Measurements from ENCODE around the gene EXOC4. TPM values are rescaled to one million over a fixed set of nuclear protein-coding genes. Genes with fewer than 3 reads are reported as not detected.

Gene EXOC4
- total and polyA plus RNA-seq, 2 of the 13 experiments (the other 11 are each of a cell fraction or from before 2014, with no cell fraction given), result 22.5 to 39.0 TPM

DNA sequence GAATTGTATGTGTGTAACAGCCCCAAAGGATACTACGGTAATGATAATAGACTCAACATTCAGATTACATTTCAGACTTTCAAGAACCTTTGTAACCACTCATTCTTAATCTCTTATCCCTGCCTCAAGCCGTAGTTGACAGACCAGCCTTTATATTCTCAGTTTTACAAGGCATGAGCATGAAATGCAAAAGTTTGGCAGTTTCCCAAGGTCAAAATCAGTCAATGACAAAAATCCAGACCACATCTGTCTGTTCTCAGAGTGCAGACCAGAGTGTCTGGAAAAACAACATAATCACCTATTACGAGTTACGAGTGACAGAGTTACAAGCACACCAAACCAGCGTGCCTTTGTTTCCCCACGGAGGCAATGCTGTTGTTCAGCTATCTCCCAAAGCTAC lies 695.7 kb downstream of the EXOC4 start:
- DNase-seq (ENCODE audit: low spot score) (no peak), ATAC-seq (no peak), FAIRE-seq (no peak)
- 97% methylated on average over 6 of the region's 6 CpGs for WGBS (ENCODE audit: low lambda C conversion rate)
- H3K4me2 ChIP-seq (ENCODE audit: low read depth, low read length), result no peak overlapping the region
- no peaks in the 10 kb centered on the region for H4K20me1 ChIP-seq (ENCODE audit: insufficient read depth, low read length)
- no TSS peak for BruUV-seq (replicated peaks)
- no peaks in the 10 kb centered on the region for H3K4me1 ChIP-seq (ENCODE audit: insufficient read depth, low read length)
- H3K9me3 ChIP-seq (ENCODE audit: low read length), result no peaks in the 10 kb centered on the region
- POLR2A ChIA-PET, result no interaction called here
- in situ Hi-C loops (cut with HindIII; ENCODE audit: extremely low pct_ligation_motif_present, low pct_unique_long_range_greater_than_20kb) (no loop called here), intact Hi-C loops (cut with micrococcal nuclease; ENCODE audit: unreplicated experiment) (no loop called here)
- CTCF ChIA-PET (ENCODE audit: low intra/inter-chr PET ratio, low total read pairs), result no interaction called here
- H3K79me2 ChIP-seq (ENCODE audit: insufficient read depth, low read length), result no peaks in the 10 kb centered on the region
- H3K27ac ChIP-seq (ENCODE audit: extremely low read length, insufficient read depth, low read length), result no peak overlapping the region
- 0 out of 5 replicates have a peak, but pooled peaks cover 0 to 3% of the 10 kb centered on the region in 2 experiments for H3K36me3 ChIP-seq (replicated peaks in 1 of 2; ENCODE audit: control insufficient read depth in 1 of 2, insufficient read depth in 2 of 2, low read length in 2 of 2)
- TF ChIP-seq GATAD2A (CRISPR knock-in tag; IDR thresholded peaks at IDR 0.05), result no peak
- TF ChIP-seq NCOR1 (IDR thresholded peaks at IDR 0.05; ENCODE audit: borderline replicate concordance, low read length), result no peak
- TF ChIP-seq NR3C1 (CRISPR knock-in tag; IDR thresholded peaks at IDR 0.05), result no peak
- no peak for TF ChIP-seq STAG1 (CRISPR knock-in tag; IDR thresholded peaks at IDR 0.05)
- TF ChIP-seq TAF1 (CRISPR knock-in tag; IDR thresholded peaks at IDR 0.05), result no peak
- TF ChIP-seq, protein P1, sequence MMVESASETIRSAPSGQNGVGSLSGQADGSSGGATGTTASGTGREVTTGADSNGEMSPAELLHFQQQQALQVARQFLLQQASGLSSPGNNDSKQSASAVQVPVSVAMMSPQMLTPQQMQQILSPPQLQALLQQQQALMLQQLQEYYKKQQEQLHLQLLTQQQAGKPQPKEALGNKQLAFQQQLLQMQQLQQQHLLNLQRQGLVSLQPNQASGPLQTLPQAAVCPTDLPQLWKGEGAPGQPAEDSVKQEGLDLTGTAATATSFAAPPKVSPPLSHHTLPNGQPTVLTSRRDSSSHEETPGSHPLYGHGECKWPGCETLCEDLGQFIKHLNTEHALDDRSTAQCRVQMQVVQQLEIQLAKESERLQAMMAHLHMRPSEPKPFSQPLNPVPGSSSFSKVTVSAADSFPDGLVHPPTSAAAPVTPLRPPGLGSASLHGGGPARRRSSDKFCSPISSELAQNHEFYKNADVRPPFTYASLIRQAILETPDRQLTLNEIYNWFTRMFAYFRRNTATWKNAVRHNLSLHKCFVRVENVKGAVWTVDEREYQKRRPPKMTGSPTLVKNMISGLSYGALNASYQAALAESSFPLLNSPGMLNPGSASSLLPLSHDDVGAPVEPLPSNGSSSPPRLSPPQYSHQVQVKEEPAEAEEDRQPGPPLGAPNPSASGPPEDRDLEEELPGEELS (CRISPR knock-in tag; IDR thresholded peaks at IDR 0.05), result no peak
- TF ChIP-seq KMT2B (CRISPR knock-in tag; IDR thresholded peaks at IDR 0.05), result no peak
- no peak for TF ChIP-seq ZNF546 (CRISPR knock-in tag; conservative IDR thresholded peaks at IDR 0.05)
- TF ChIP-seq, protein P2, sequence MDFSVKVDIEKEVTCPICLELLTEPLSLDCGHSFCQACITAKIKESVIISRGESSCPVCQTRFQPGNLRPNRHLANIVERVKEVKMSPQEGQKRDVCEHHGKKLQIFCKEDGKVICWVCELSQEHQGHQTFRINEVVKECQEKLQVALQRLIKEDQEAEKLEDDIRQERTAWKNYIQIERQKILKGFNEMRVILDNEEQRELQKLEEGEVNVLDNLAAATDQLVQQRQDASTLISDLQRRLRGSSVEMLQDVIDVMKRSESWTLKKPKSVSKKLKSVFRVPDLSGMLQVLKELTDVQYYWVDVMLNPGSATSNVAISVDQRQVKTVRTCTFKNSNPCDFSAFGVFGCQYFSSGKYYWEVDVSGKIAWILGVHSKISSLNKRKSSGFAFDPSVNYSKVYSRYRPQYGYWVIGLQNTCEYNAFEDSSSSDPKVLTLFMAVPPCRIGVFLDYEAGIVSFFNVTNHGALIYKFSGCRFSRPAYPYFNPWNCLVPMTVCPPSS (IDR thresholded peaks at IDR 0.05), result no peak
- no peak for TF ChIP-seq ZNF496 (CRISPR knock-in tag; IDR thresholded peaks at IDR 0.05; ENCODE audit: insufficient replicate concordance)
- no peak for TF ChIP-seq EEA1 (CRISPR knock-in tag; IDR thresholded peaks at IDR 0.05; ENCODE audit: borderline replicate concordance)
- TF ChIP-seq THAP7 (CRISPR knock-in tag; IDR thresholded peaks at IDR 0.05), result no peak
- TF ChIP-seq KLF13 (CRISPR knock-in tag; IDR thresholded peaks at IDR 0.05), result no peak
- no peak for TF ChIP-seq MZF1 (CRISPR knock-in tag; IDR thresholded peaks at IDR 0.05; ENCODE audit: borderline replicate concordance)
- no peak for TF ChIP-seq ZNF782 (CRISPR knock-in tag; IDR thresholded peaks at IDR 0.05; ENCODE audit: borderline replicate concordance)
- no peak for TF ChIP-seq ZNF839 (CRISPR knock-in tag; IDR thresholded peaks at IDR 0.05; ENCODE audit: borderline replicate concordance)
- TF ChIP-seq ZNF788 (CRISPR knock-in tag; IDR thresholded peaks at IDR 0.05; ENCODE audit: borderline replicate concordance), result no peak
- TF ChIP-seq THAP8 (CRISPR knock-in tag; IDR thresholded peaks at IDR 0.05; ENCODE audit: borderline replicate concordance), result no peak
- H3K27me3 ChIP-seq (ENCODE audit: control insufficient read depth in 1 of 2, insufficient read depth in 2 of 2, low read length in 2 of 2), result no peaks in the 10 kb centered on the region
- H3K4me3 ChIP-seq (replicated peaks in 1 of 3; ENCODE audit: insufficient read depth in 1 of 3, low read depth in 2 of 3, low read length in 3 of 3), result no peak overlapping the region
- no peak overlapping the region for H3K9ac ChIP-seq (ENCODE audit: insufficient read depth, low read depth, low read length)
- no peak overlapping the region for H2AFZ ChIP-seq (ENCODE audit: low read length)

Data from HepG2 (cell line).